AG04450 (cell line): ENCODE measurements around the gene ST8SIA1. TPM values are rescaled to one million over a fixed set of nuclear protein-coding genes. Genes with fewer than 3 reads are reported as not detected.
A peak's percentile ranks its signal among the peaks of the same experiment; 100 is the strongest.

ENCODE experiments used
- CTCF ChIA-PET: fragments of 300-600, 350-600 bp; formaldehyde crosslinking; extraction: SDS; loops from one replicate; lab custom pipeline; 2022; ENCODE audit warnings: antibody characterized with exemption, inconsistent platforms; lab: Charles Lee
- POLR2A ChIA-PET: fragments of 350-600 bp; formaldehyde crosslinking; extraction: SDS; loops from one replicate; lab custom pipeline; 2021; ENCODE audit warnings: antibody characterized with exemption, inconsistent platforms; lab: Yijun Ruan, JAX
- DNase-seq: peaks from one replicate; pipeline ENCODE4 v3.0.0-alpha.2; 2011; ENCODE audit warnings: low read depth, low spot score
- H3K27ac ChIP-seq: one replicate; pipeline ENCODE4 v1.5.1; 2012; ENCODE audit warnings: low read depth, low read length, control low read depth
- H3K27me3 ChIP-seq: one replicate; pipeline ENCODE4 v1.6.0; 2012; ENCODE audit warnings: low read length; ENCODE audit not compliant: control insufficient read depth, insufficient read depth
- H3K4me3 ChIP-seq: 2 replicates; pipeline ENCODE4 v1.5.1; 2011; ENCODE audit warnings: mild to moderate bottlenecking, low read depth, low read length, control low read depth
- H3K9me3 ChIP-seq: 2 replicates; pipeline ENCODE4 v1.5.1; 2012; ENCODE audit warnings: low read length; ENCODE audit not compliant: control insufficient read depth, insufficient read depth
- CTCF ChIP-seq: IDR thresholded peaks from 2 replicates; pipeline ENCODE4 v1.5.1; 2011; ENCODE audit warnings: low read depth, low read length, control low read depth, inconsistent platforms
- polyA plus RNA-seq: library from polyadenylated mRNA; depleted of rRNA; stranded (reverse); fragments of >200 nt; gene quantifications from 2 replicates; pipeline ENCODE4 v1.2.3, GENCODE V29; 2011

The ST8SIA1 gene
- polyA plus RNA-seq, 1 experiment = 0.26 TPM

- ChIA-PET POLR2A (no interaction called here), CTCF (interaction anchor here (1.6 kb wide), 1 partner anchor 65 kb away, joined by 4 read pairs; no protein-coding TSS in a partner anchor)
- H3K27ac ChIP-seq = no peak overlapping the region
- no peaks in the 10 kb centered on the region for H3K9me3 ChIP-seq
- peak; percentile 64 for DNase-seq
- TF ChIP-seq CTCF = no peak
- H3K27me3 ChIP-seq = no peaks in the 10 kb centered on the region
- H3K4me3 ChIP-seq = no peak overlapping the region
Measured at GRCh38 chr12:22271023-22271422, 63.5 kb downstream of the ST8SIA1 start.

- ChIA-PET CTCF (interaction anchor here (1.5 kb wide), 1 partner anchor 12 kb away, joined by 3 read pairs; no protein-coding TSS in a partner anchor), POLR2A (no interaction called here)
- TF ChIP-seq CTCF = no peak
- DNase-seq = no peak
- Histone ChIP-seq H3K4me3 (no peak overlapping the region), H3K9me3 (no peaks in the 10 kb centered on the region), H3K27ac (no peak overlapping the region), H3K27me3 (no peaks in the 10 kb centered on the region)
Measured at GRCh38 chr12:22268973-22269372, 65.5 kb downstream of the ST8SIA1 start.

DNA sequence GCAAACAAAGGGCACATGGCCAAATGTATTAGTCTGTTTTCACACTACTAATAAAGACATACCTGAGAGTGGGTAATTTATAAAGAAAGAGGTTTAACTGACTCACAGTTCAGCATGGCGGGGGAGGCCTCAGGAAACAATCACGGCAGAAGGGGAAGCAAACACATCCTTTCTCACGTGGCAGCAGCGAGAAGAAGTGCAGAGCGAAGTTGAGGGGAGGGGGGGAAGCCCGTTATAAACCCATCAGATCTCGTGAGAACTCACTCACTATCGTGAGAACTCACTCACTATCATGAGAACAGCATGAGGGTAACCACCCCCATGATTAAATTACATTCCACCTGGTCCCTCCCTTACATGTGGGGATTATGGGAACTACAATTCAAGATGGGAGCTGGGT is 66.1 kb downstream of the ST8SIA1 start:
- no peak for DNase-seq
- ChIA-PET POLR2A (no interaction called here), CTCF (interaction anchor here (1.5 kb wide), 1 partner anchor 11 kb away, joined by 3 read pairs; no protein-coding TSS in a partner anchor)
- no peaks in the 10 kb centered on the region for H3K27me3 ChIP-seq
- no peak overlapping the region for H3K4me3 ChIP-seq
- no peak overlapping the region for H3K27ac ChIP-seq
- TF ChIP-seq CTCF = no peak
- H3K9me3 ChIP-seq = no peaks in the 10 kb centered on the region

- Histone ChIP-seq H3K4me3 (no peak overlapping the region), H3K27ac (no peak overlapping the region), H3K9me3 (no peaks in the 10 kb centered on the region), H3K27me3 (no peaks in the 10 kb centered on the region)
- no peak for DNase-seq
- POLR2A ChIA-PET = no interaction called here
- no peak for TF ChIP-seq CTCF
- CTCF ChIA-PET = interaction anchor here (0.9 kb wide), 1 partner anchor 20 kb away, joined by 3 read pairs; no protein-coding TSS in a partner anchor
Measured at GRCh38 chr12:22266101-22266500, 68.4 kb downstream of the ST8SIA1 start.

- H3K9me3 ChIP-seq = no peaks in the 10 kb centered on the region
- CTCF ChIA-PET = no interaction called here
- no peak overlapping the region for H3K4me3 ChIP-seq
- H3K27ac ChIP-seq = no peak overlapping the region
- DNase-seq = no peak
- POLR2A ChIA-PET = no interaction called here
- no peaks in the 10 kb centered on the region for H3K27me3 ChIP-seq
- no peak for TF ChIP-seq CTCF
Measured at GRCh38 chr12:22264380-22264779, 70.1 kb downstream of the ST8SIA1 start.
